Mucosa of stomach (tissue), 1 donor: ENCODE data around the gene TMEM255B.

Source experiments
- H3K27me3 ChIP-seq: one replicate; pipeline ENCODE4 v1.7.0; 2013; ENCODE audit warnings: mild to moderate bottlenecking, low read length; ENCODE audit not compliant: control insufficient read depth, insufficient read depth
- H3K36me3 ChIP-seq: one replicate; pipeline ENCODE4 v1.7.0; 2013; ENCODE audit warnings: low read length; ENCODE audit not compliant: control insufficient read depth, insufficient read depth
- H3K4me1 ChIP-seq: one replicate; pipeline ENCODE4 v1.7.0; 2013; ENCODE audit warnings: mild to moderate bottlenecking, low read length; ENCODE audit not compliant: control insufficient read depth, insufficient read depth
- H3K4me3 ChIP-seq: one replicate; pipeline ENCODE4 v1.7.0; 2013; ENCODE audit warnings: low read length
- H3K9ac ChIP-seq: one replicate; pipeline ENCODE4 v1.7.0; 2013; ENCODE audit warnings: mild to moderate bottlenecking, low read length, moderate library complexity
- H3K9me3 ChIP-seq: one replicate; pipeline ENCODE4 v1.7.0; 2013; ENCODE audit warnings: mild to moderate bottlenecking, low read length, moderate library complexity; ENCODE audit not compliant: control insufficient read depth
- donor health status: Pancreatic carcinoma.

The TMEM255B gene

DNA sequence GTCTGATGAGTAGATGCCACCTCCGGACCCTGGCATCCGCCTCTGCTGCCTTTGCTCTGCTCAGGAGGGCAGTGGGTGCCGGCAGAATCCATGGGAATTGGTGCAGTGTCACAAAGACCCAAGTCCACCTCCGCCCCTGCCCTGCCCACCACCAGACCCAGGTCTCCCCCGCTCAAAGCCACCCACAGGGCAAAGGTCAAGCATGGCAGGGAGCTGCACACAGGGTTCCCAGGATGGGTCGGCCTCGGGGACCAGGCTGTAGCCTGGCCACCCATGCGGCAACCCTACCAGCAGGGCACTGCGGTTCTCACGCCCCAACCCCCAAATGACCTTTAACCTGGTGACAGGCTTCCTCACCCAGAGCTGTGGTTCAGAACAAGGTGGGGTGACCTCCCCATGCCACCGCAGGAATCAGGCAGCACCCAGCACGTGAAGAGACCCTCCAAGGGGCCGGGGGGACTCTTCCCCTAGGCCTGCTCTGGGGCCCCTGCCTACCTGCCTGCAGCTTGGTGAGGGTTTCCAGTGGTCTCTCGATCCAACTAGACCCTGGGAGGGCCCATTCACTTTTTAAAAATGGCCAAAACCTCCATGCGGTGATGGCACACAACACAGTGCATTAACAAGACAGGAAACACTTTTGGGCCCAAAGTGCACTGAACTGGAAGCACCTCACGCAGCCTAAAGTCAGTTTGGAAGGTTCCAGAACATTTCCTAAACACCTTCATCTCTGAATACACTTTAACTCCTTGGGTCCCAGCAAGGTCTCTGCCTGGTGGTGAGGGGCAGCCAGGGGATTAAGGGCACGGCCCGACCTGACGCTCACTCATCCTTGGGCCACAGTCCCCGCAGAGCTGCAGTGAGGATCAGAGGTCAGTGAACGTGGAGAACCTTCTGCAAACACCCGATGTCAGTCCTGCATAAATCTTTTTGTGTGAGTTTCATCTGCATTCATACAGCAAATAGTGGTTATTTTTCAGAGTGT is 93.8 kb downstream of the TMEM255B start:
- no peak overlapping the region for H3K9ac ChIP-seq
- no peaks in the 10 kb centered on the region for H3K9me3 ChIP-seq
- H3K4me1 ChIP-seq, result peaks cover 52% of the 10 kb centered on the region
- no peaks in the 10 kb centered on the region for H3K27me3 ChIP-seq
- H3K4me3 ChIP-seq, result no peak overlapping the region
- no peaks in the 10 kb centered on the region for H3K36me3 ChIP-seq

DNA sequence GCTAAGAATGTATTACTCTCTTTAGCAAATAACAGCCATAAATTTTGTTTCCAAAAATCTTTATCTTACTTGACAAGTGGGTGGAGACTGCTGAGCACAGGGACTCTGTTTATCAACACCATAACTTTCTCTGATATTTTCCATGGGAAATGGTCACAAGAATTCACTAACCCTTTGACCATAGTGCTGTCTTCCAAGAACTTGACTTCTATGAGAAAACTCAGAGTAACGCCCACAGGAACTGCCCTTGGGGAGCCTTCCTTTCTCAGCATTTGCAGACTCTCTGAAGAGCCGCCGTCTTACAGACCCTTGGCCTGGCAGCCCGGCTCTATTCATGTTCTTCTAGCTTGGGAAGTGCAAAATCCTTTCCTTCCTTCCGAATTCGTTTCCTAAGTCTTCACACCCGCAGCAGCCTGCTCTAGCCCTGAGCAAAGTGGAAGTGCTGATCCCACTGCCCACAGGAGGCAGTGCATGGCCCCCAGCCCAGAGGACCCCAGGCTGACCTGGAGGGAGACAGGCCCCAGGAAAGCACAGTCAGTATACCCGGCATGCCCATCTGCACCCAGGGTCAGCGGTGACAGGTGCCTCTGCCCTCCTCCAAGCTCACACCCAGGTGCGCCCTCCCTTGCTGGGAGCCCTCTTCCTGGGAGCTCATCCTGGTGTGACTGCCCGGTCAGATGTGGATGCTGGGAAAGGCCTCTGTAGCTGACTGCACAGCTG is 94.7 kb downstream of the TMEM255B start:
- no peaks in the 10 kb centered on the region for H3K27me3 ChIP-seq
- peaks cover 44% of the 10 kb centered on the region for H3K4me1 ChIP-seq
- H3K9me3 ChIP-seq, result no peaks in the 10 kb centered on the region
- no peak overlapping the region for H3K9ac ChIP-seq
- H3K4me3 ChIP-seq, result no peak overlapping the region
- H3K36me3 ChIP-seq, result no peaks in the 10 kb centered on the region

DNA sequence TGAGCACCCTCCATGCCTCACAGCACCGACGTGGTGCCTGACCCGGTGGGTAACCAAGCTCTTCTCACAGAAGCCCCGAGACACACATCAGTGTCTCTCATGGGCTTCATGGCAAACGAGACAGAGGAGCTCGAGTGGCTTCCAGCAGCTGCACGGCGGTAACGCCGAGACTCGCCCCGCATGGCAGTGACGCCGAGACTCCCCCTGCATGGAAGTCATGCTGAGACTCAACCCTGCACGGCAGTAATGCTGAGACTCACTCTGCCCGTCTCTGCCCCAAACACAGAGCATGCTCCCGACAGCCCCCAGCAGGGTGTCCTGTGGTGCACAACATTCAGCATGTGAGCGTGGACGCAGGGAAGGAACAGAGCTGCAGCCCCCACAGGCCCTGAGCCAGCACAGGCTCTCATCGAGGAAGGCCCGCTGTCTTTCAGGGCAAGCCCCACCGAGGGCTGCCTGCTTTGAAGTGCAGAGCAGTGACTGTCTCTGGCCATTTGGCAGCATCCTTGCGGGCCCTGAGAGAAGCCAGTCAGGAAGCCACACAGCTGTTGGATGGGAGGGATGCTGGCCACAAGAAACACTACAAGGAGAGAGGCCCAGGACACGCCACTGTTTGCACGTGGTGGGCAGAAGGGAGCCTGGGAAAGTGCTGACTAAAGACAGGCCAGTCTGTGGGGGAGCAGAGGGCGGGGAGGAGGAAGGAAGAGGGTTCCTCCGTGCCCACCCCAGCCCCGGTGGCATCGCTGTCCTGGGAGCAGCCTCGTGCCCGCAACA is 95.4 kb downstream of the TMEM255B start:
- Histone ChIP-seq H3K36me3 (no peaks in the 10 kb centered on the region), H3K27me3 (no peaks in the 10 kb centered on the region), H3K9ac (no peak overlapping the region), H3K4me1 (peaks cover 38% of the 10 kb centered on the region), H3K4me3 (no peak overlapping the region), H3K9me3 (no peaks in the 10 kb centered on the region)

DNA sequence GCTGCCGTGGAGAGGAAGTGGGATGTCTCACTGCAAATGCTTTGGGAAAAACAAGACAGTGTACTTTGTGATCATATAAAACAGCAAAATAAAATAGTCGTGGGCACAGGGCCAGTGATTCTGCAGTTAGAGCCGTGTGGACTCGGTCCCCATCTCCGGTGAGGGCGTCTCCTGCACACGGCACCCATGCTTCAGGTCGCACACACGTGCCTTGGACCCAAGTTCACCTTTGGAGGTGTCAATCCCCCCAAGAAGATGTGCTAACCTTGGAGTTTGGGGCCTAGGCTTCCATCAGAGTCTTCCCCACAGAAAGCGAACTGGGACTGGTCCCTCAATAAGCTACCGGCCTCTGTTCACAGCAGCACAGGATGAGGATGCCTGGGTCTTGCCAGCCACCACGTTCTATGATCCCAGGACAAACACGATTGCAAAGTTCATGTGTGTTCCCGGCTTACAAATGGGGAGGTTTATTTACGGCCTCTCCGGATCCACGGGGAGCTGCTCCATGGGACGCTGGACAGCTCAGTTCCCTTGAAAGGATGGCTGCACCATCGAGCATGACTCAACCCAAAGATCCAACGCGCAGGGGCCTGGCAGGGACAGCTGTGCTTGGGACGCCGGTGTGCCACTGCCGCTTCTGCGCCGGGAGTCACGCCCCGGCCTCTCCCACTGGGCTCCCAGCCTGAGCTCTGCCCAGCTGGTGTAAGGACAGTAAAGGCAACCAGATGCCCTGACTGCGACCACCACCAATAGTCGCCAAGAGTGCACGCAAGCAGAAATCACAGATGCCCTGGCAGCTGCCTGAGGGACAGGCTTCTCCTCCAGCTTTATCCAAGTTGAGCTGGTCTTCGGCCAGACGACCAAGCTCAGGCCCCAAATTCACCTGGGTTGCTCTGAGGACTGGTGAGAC is 96.2 kb downstream of the TMEM255B start:
- no peaks in the 10 kb centered on the region for H3K36me3 ChIP-seq
- H3K4me3 ChIP-seq, result no peak overlapping the region
- H3K4me1 ChIP-seq, result peaks cover 45% of the 10 kb centered on the region
- H3K9ac ChIP-seq, result no peak overlapping the region
- no peaks in the 10 kb centered on the region for H3K27me3 ChIP-seq
- no peaks in the 10 kb centered on the region for H3K9me3 ChIP-seq

DNA sequence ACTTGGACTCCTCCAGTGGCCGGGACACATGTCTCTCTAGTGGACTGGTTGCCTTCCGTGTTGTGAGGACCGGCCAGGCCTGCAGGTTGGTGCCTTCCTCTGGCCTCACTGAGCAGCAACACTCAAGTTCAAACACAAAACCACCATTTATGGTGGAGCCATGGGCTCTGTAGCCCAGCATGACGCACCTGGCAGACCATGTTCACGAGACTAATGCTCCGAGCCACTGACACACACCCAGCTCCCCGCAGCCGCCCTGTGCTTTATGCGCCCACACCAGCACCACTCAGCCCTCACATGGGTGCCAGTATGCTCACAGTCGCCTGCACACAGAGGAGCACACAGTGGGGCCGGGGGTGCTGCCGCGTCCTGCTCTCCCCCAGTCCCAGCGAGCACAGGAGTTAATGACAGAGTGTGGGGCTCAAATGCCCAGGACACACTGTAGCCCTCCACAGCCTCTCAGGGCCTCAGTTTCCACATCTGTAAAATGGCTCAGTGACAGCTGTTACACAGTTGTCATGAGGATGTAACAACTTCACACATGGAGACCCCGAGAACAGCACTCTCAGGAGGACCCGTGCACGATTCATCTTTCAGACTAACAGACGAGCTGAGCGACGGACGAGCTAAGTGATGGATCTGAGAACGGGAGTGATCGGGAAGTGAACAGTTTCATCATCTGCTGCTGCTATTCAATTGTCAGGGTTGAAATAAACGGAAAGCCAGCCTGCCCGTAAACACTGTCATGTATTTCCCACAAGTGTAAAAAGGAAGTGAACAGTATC is 97.1 kb downstream of the TMEM255B start:
- Histone ChIP-seq H3K9ac (no peak overlapping the region), H3K9me3 (no peaks in the 10 kb centered on the region), H3K4me3 (no peak overlapping the region), H3K36me3 (no peaks in the 10 kb centered on the region), H3K27me3 (no peaks in the 10 kb centered on the region), H3K4me1 (peaks cover 53% of the 10 kb centered on the region)

DNA sequence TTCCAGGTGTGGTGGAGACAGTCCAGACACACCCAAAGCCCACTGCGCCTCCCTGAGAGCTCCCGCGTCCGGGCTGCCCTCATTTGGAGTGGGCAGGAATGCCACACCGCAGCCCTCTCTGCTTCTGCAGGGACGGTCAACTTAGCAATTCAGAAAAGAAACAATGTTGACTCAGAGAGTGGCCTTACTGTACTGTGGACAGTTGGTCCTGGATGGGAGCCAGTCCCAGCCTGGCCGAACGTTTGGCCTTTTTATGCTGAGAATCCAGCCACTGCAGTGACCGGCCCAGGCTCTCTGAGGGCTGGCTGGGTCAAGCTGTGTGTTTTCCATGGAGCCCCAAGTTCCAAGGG is 97.7 kb downstream of the TMEM255B start:
- no peak overlapping the region for H3K4me3 ChIP-seq
- no peak overlapping the region for H3K9ac ChIP-seq
- no peaks in the 10 kb centered on the region for H3K27me3 ChIP-seq
- no peaks in the 10 kb centered on the region for H3K36me3 ChIP-seq
- H3K9me3 ChIP-seq, result no peaks in the 10 kb centered on the region
- peaks cover 59% of the 10 kb centered on the region for H3K4me1 ChIP-seq

DNA sequence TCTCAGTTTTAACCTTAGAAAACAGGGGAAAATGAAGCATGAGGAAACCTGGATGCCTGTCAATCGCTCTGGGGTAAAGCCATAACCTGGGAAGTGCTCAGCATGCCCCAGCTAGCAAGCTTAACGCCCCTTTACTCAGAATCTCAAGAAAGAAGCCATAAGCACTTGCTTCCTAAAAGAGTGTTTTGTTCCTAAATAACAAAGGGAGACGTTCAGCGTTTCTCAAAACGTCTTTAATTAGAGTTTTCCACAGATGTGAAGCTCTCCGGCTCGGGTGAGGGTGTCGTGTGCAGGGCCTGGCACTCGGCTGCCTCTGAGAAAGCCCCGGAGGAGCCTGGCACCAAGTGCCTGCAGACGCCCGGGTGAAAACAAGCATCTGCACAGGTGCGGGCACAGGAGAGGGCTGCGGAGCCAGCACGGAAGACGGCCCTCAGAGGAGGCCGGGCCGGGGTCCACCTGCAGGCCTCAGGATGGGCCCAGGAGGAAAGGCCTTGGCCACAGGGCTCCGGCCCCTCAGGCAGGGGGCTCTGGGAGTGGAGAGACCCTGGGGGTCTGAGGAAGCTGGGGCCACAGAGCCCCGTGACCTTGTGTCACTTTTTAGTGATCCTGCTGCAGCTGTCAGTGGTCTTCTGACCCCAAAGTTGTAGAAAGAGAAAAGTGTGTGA is 98.6 kb downstream of the TMEM255B start:
- Histone ChIP-seq H3K9ac (no peak overlapping the region), H3K4me1 (peaks cover 65% of the 10 kb centered on the region), H3K27me3 (no peaks in the 10 kb centered on the region), H3K4me3 (no peak overlapping the region), H3K36me3 (no peaks in the 10 kb centered on the region), H3K9me3 (no peaks in the 10 kb centered on the region)

DNA sequence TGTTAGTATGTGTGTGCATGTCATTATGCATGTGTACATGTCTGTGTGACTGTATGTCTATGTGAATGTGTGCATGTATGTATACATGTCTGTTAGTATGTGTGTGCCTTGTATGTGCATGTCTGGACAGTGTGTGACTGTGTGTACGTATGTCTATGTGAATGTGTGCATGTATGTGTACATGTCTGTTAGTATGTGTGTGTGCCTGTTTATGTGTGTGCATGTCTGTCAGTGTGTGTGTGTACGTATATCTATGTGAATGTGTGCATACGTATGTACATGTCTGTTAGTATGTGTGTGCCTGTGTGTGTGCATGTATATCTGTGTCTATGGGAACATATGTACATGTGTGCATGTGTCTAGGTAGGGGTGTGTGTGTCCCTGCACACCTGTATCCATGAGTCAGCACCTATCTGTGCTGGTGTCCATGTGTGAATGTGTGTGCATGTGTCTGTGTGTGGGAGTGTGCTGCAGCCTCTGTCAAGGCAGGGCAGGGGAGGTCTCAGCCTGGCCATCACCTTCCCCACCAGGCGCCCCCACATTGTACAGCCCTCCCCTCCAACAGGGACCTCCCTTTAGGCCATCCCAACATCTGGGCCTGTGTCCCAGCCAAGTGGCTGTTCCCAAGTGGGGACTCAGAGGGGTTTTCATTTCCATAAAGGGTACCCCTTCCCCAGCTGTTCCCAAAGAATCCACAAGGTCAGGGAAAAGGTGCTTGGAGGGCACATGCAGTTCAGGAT is 100.5 kb downstream of the TMEM255B start:
- Histone ChIP-seq H3K27me3 (peaks cover under 1% of the 10 kb centered on the region), H3K4me1 (peaks cover 52% of the 10 kb centered on the region), H3K9ac (peak overlapping the region; percentile 3), H3K9me3 (no peaks in the 10 kb centered on the region), H3K36me3 (no peaks in the 10 kb centered on the region), H3K4me3 (no peak overlapping the region)

DNA sequence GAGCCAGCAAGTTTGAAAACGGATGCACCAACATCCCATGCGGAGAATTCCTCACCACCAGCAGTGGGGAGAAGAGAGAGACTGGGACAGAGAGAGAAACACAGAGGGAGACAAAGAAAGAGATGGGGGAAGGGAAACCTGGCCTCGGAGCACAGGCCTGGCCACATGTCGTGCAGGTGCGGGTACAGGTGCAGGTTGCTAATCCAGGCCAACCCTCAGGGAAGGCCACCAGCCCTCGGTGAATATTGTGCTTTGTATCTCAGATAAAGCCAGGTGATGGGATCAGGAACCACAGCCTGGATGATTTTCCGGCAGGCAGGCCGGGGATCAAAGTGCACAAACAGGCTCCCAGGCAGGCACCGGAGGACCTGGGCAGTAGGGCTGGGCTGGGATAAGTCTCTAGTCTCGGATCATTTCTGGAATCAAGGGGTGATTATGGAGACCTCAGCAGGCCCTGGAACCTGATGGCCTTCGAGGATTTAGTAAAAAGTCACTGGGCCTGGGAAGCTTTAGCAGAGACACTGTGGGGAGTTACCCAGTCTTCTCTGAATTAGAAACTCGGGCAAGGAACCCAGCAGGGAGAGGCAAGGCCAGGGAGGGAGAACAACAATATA is 101.1 kb downstream of the TMEM255B start:
- H3K9ac ChIP-seq, result peak overlapping the region; percentile 30
- H3K9me3 ChIP-seq, result no peaks in the 10 kb centered on the region
- no peak overlapping the region for H3K4me3 ChIP-seq
- H3K27me3 ChIP-seq, result peaks cover 6% of the 10 kb centered on the region
- H3K4me1 ChIP-seq, result peaks cover 52% of the 10 kb centered on the region
- H3K36me3 ChIP-seq, result no peaks in the 10 kb centered on the region
